DMS114 treated with DMSO at 0.1 percent for 48 hours (cell line): ENCODE measurements around the gene CCDC175.
A peak's percentile ranks its signal among the peaks of the same experiment; 100 is the strongest.

ENCODE experiments used
- DNase-seq: peaks from one replicate; lab custom pipeline; 2025; ENCODE audit not compliant: unreplicated experiment; lab: John Stamatoyannopoulos, UW

CCDC175 gene

GRCh38 chr14:59540852-59541251, 35.8 kb downstream of the CCDC175 start:
- no peak for DNase-seq

GRCh38 chr14:59538936-59539335, 37.7 kb downstream of the CCDC175 start:
- DNase-seq = no peak

GRCh38 chr14:59537476-59537875, 39.1 kb downstream of the CCDC175 start:
- no peak for DNase-seq

- DNase-seq = no peak
Measured at GRCh38 chr14:59534361-59534987, 42.1 kb downstream of the CCDC175 start.

- DNase-seq = no peak
Measured at GRCh38 chr14:59532419-59532818, 44.2 kb downstream of the CCDC175 start.

- DNase-seq = no peak
Measured at GRCh38 chr14:59530349-59530748, 46.3 kb downstream of the CCDC175 start.

GRCh38 chr14:59529189-59529588, 47.4 kb downstream of the CCDC175 start:
- no peak for DNase-seq

GRCh38 chr14:59520224-59520623, 56.4 kb downstream of the CCDC175 start:
- DNase-seq = no peak

GRCh38 chr14:59511916-59512575, 64.6 kb downstream of the CCDC175 start:
- no peak for DNase-seq

- no peak for DNase-seq
Measured at GRCh38 chr14:59510966-59511365, 65.6 kb downstream of the CCDC175 start.

- DNase-seq = no peak
Measured at GRCh38 chr14:59510001-59510400, 66.6 kb downstream of the CCDC175 start.

- no peak for DNase-seq
Measured at GRCh38 chr14:59509101-59509500, 67.5 kb downstream of the CCDC175 start.

GRCh38 chr14:59507752-59508103, 68.9 kb downstream of the CCDC175 start:
- DNase-seq = no peak

- DNase-seq = peak; percentile 35
Measured at GRCh38 chr14:59507063-59507751, 69.4 kb downstream of the CCDC175 start.

- no peak for DNase-seq
Measured at GRCh38 chr14:59503256-59503655, 73.4 kb downstream of the CCDC175 start.

GRCh38 chr14:59500732-59501131, 75.9 kb downstream of the CCDC175 start:
- DNase-seq = no peak

- no peak for DNase-seq
Measured at GRCh38 chr14:59492384-59492783, 84.2 kb downstream of the CCDC175 start.

GRCh38 chr14:59490756-59491155, 85.9 kb downstream of the CCDC175 start:
- no peak for DNase-seq

GRCh38 chr14:59484639-59485175, 91.9 kb downstream of the CCDC175 start:
- no peak for DNase-seq

GRCh38 chr14:59483819-59484638, 92.6 kb downstream of the CCDC175 start, which contains the start of the genes JKAMP and L3HYPDH:
TSS of gene JKAMP (plus strand) at chr14:59484517. CDS start at chr14:59484590, 73 bp downstream.
TSS of gene L3HYPDH (minus strand) at chr14:59484408. CDS start at chr14:59484316, 92 bp downstream.
- peak; percentile 84 for DNase-seq

- no peak for DNase-seq
Measured at GRCh38 chr14:59483363-59483762, 93.2 kb downstream of the CCDC175 start.
